CD4-positive, alpha-beta T cell treated with Interleukin-1 beta for 1 hour (primary cell): ENCODE results near the gene INO80C.

Experiments used
- DNase-seq, 2 donors: peaks; one replicate each; pipeline ENCODE4 v3.0.0-alpha.2; 2020 to 2022

The INO80C gene

GRCh38 chr18:35497370-35498197 lies at the start of gene INO80C:
INO80C (minus strand) TSS chr18:35497960; CDS start chr18:35497874, 86 bp downstream.
- DNase-seq, result peak; percentile 93 to 94

GRCh38 chr18:35547008-35547605 lies 49.3 kb upstream of the INO80C start:
- DNase-seq, result no peak

GRCh38 chr18:35542356-35542755 lies 44.6 kb upstream of the INO80C start:
- DNase-seq, result no peak

- DNase-seq, result no peak
Measured at GRCh38 chr18:35535297-35535696, 37.5 kb upstream of the INO80C start.

- DNase-seq, result no peak
Measured at GRCh38 chr18:35533916-35534405, 36.2 kb upstream of the INO80C start.

- no peak for DNase-seq
Measured at GRCh38 chr18:35528749-35529274, 31.1 kb upstream of the INO80C start.

GRCh38 chr18:35526495-35527059 lies 28.8 kb upstream of the INO80C start:
- no peak for DNase-seq

- DNase-seq, result no peak
Measured at GRCh38 chr18:35525795-35526494, 28.2 kb upstream of the INO80C start.

GRCh38 chr18:35524226-35524625 lies 26.5 kb upstream of the INO80C start:
- DNase-seq, result no peak

- no peak for DNase-seq
Measured at GRCh38 chr18:35522130-35522959, 24.6 kb upstream of the INO80C start.

- DNase-seq, result no peak
Measured at GRCh38 chr18:35521133-35521532, 23.4 kb upstream of the INO80C start.

GRCh38 chr18:35519148-35519899 lies 21.6 kb upstream of the INO80C start:
- DNase-seq, result no peak

- DNase-seq, result no peak
Measured at GRCh38 chr18:35517715-35518114, 20.0 kb upstream of the INO80C start.

- DNase-seq, result no peak
Measured at GRCh38 chr18:35516789-35517188, 19.0 kb upstream of the INO80C start.

- no peak for DNase-seq
Measured at GRCh38 chr18:35516351-35516750, 18.6 kb upstream of the INO80C start.

GRCh38 chr18:35515460-35516130 lies 17.8 kb upstream of the INO80C start:
- DNase-seq, result no peak

GRCh38 chr18:35514752-35515459 lies 17.1 kb upstream of the INO80C start:
- no peak for DNase-seq

- no peak for DNase-seq
Measured at GRCh38 chr18:35514283-35514682, 16.5 kb upstream of the INO80C start.

- DNase-seq, result no peak
Measured at GRCh38 chr18:35513181-35513936, 15.6 kb upstream of the INO80C start.
